GM12891 (cell line): ENCODE measurements around the gene FAT1.

ENCODE experiments used
- PAX5 ChIP-seq: IDR thresholded peaks from 2 replicates; pipeline ENCODE4 v1.6.1; 2011; ENCODE audit warnings: low read length, moderate library complexity, mild to moderate bottlenecking; ENCODE audit not compliant: insufficient read depth, severe bottlenecking
- POLR2A ChIP-seq: IDR thresholded peaks from 2 replicates; pipeline ENCODE4 v1.6.1; 2011; ENCODE audit warnings: low read depth, low read length, control low read depth
- POLR2AphosphoS5 ChIP-seq: IDR thresholded peaks from 2 replicates; pipeline ENCODE4 v1.6.1; 2011; ENCODE audit warnings: low read depth, low read length, control low read depth
- POU2F2 ChIP-seq: IDR thresholded peaks from 2 replicates; pipeline ENCODE4 v1.6.1; 2011; ENCODE audit warnings: low read depth, mild to moderate bottlenecking, control low read depth, low read length, moderate library complexity
- SPI1 ChIP-seq: IDR thresholded peaks from 2 replicates; pipeline ENCODE4 v1.6.1; 2011; ENCODE audit warnings: low read depth, low read length, control low read depth
- TAF1 ChIP-seq: IDR thresholded peaks from 2 replicates; pipeline ENCODE4 v1.6.1; 2011; ENCODE audit warnings: low read depth, low read length, control low read depth

DNA sequence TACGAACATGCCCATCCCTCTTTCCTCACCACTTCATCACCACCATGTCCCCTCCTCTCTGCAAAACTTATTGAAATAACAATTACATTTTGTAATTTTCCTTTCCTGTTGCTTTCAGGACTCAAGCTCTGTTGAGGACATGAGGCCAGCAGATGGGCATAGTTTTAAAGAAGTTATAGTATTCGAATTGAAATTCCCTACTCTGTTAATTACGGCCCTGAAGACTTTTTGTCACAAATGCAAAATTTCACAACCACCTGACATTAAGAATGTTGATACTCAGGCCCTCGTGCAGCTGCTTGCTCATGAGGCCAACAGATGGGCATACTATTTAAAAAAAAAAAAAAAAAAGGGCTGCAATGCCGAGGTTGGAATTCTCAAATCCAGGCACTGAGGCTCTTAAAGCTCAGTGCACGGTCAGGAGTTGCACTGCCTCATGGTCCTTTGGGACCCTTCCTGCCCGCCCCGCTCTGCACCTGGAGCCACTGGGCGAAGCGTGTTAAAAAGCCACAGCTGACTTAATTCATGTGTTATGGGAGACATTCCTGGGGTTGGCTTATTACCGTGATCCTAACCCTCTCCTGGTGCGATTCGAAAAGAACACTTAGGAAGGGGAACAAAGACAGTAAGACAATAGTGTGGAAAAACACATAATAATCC lies 34.2 kb upstream of the FAT1 start:
- TF ChIP-seq POLR2A (no peak), TAF1 (no peak), POLR2AphosphoS5 (no peak), POU2F2 (no peak), SPI1 (no peak), PAX5 (no peak)
